Liver (tissue), 10 donors: ENCODE measurements around the gene CORO1A. TPM values are rescaled to one million over a fixed set of nuclear protein-coding genes. Genes with fewer than 3 reads are reported as not detected.
"Not testable (repeated sequence)": the region's sequence is repeated elsewhere in the genome, so short reads cannot be mapped to it uniquely, and the experiment has no call there.

Experiments
- DNase-seq: peaks from one replicate; pipeline ENCODE4 v3.0.0-alpha.2; 2017; ENCODE audit warnings: low spot score
- H3K27ac ChIP-seq, 2 donors: one replicate each; pipeline ENCODE4 v1.7.0; 2013; ENCODE audit warnings: inconsistent platforms in 2 of 2, low read length in 2 of 2, control low read depth in 1 of 2, low read depth in 1 of 2, mild to moderate bottlenecking in 1 of 2
- H3K27me3 ChIP-seq, 4 donors: one replicate each; pipeline versions ENCODE4 v1.6.1 to v1.7.0; 2013; ENCODE audit warnings: low read length in 3 of 4, inconsistent platforms in 1 of 4, mild to moderate bottlenecking in 1 of 4, moderate library complexity in 1 of 4; ENCODE audit not compliant: control insufficient read depth in 4 of 4, insufficient read depth in 4 of 4
- H3K36me3 ChIP-seq, 4 donors: one replicate each; pipeline versions ENCODE4 v1.6.1 to v1.7.0; 2013; ENCODE audit warnings: low read length in 3 of 4, mild to moderate bottlenecking in 3 of 4, low read depth in 1 of 4, moderate library complexity in 1 of 4; ENCODE audit not compliant: control insufficient read depth in 4 of 4, insufficient read depth in 3 of 4
- H3K4me1 ChIP-seq, 4 donors: one replicate each; pipeline versions ENCODE4 v1.6.1 to v1.7.0; 2013; ENCODE audit warnings: low read length in 3 of 4, mild to moderate bottlenecking in 3 of 4, moderate library complexity in 1 of 4; ENCODE audit not compliant: control insufficient read depth in 4 of 4, insufficient read depth in 4 of 4
- H3K4me3 ChIP-seq, 3 donors: one replicate each; pipeline versions ENCODE4 v1.6.1 to v1.7.0; 2013; ENCODE audit warnings: low read length in 3 of 3, control low read depth in 1 of 3, low read depth in 1 of 3, mild to moderate bottlenecking in 1 of 3
- H3K9ac ChIP-seq, 2 donors: one replicate each; pipeline ENCODE4 v1.7.0; 2013; ENCODE audit warnings: low read length in 2 of 2, mild to moderate bottlenecking in 2 of 2, moderate library complexity in 2 of 2, control low read depth in 1 of 2, low read depth in 1 of 2
- H3K9me3 ChIP-seq, 4 donors: one replicate each; pipeline versions ENCODE4 v1.6.1 to v1.7.0; 2013; ENCODE audit warnings: low read length in 3 of 4; ENCODE audit not compliant: control insufficient read depth in 4 of 4
- WGBS: extraction: QIAGEN DNeasy Blood & Tissue Kit; methylation state at CpG from one replicate; pipeline ENCODE4 v1.1.7; 2013; 5-methylcytosine and 5-hydroxymethylcytosine counted together
- polyA plus RNA-seq, 2 donors: library from polyadenylated mRNA; stranded (reverse) in 1 of 2; unstranded in 1 of 2; fragments of 200-250 nt in 1 of 2; fragments of >200 nt in 1 of 2; fragmentation: Nextera tagmentation in 1 of 2; extraction: Ambion mirVana in 1 of 2; gene quantifications; one replicate each; pipeline versions ENCODE4 v1.2.1 to v1.2.3, GENCODE V29; 2013 to 2015
- small RNA-seq: library from RNA; depleted of rRNA; stranded (forward); fragments of <200 nt; gene quantifications from one replicate; pipeline ENCODE3, GENCODE V24; 2014
- total RNA-seq, 2 donors: library from RNA; depleted of rRNA; stranded (reverse); fragments of >200 nt; gene quantifications; one replicate each; pipeline ENCODE4 v1.2.3, GENCODE V29; 2014
- donor health status: healthy.
- donor health status: healthy.
- donor health status: healthy.
- donor health status: healthy.
- donor health status: healthy.

Gene CORO1A
- total and polyA plus RNA-seq, 4 donors: 6.0 to 26.7 (median 14.7) TPM

DNA sequence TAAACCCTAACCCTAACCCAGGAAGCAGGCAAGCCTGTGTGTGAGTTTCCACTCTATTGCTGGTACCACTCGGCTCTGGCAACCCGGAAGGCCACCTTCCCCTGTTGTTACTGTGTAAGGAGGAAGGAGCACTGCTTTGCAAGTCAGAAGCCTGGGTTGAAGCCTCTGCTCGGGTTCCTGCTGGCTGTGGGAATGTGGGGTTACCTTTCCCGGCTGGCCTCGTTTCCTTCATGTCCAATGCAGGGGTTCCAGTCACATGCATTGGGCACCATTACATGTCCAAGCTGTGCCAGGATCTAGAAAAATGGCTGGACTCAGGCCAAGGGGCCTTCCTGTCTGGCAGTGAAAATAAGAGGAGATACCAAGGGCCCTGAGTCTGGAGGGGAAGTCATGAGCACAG, 33.7 kb downstream of the CORO1A start:
- H3K27ac ChIP-seq, H3K36me3 ChIP-seq, DNase-seq, H3K9me3 ChIP-seq, H3K4me3 ChIP-seq, H3K4me1 ChIP-seq, H3K27me3 ChIP-seq, H3K9ac ChIP-seq: not testable (repeated sequence)
- 88% methylated on average over 4 of the region's 5 CpGs for WGBS

Small RNAs within 50 kb of the gene (small RNA-seq; reads per million reads assigned to genes)
- not detected for gene AC106782.4

Other genes starting within 250 kb of the CORO1A start
- gene TMEM219, start 221.5 kb upstream of the CORO1A start, total RNA-seq: 10 to 100 TPM; 25.5 to 29.6 TPM
- 10 to 100 TPM; 64.1 to 75.9 TPM for gene TMEM219, start 221.5 kb upstream of the CORO1A start, polyA plus RNA-seq
- gene TAOK2, start 209.7 kb upstream of the CORO1A start, total RNA-seq: 10 to 100 TPM; 19.0 to 27.9 TPM
- gene TAOK2, start 209.7 kb upstream of the CORO1A start, polyA plus RNA-seq: 10 to 100 TPM in 1 of 2 donors, 1 to 10 TPM in 1; 2.2 to 12.9 TPM
- 10 to 100 TPM in 1 of 2 donors, 1 to 10 TPM in 1; 9.2 to 10.5 TPM for gene HIRIP3, start 188.0 kb upstream of the CORO1A start, total RNA-seq
- gene HIRIP3, start 188.0 kb upstream of the CORO1A start, polyA plus RNA-seq: 1 to 10 TPM; 5.7 to 9.0 TPM
- gene INO80E, start 187.4 kb upstream of the CORO1A start, total RNA-seq: 10 to 100 TPM; 11.7 to 24.8 TPM
- gene INO80E, start 187.4 kb upstream of the CORO1A start, polyA plus RNA-seq: 10 to 100 TPM in 1 of 2 donors, 1 to 10 TPM in 1; 8.0 to 22.8 TPM
- gene DOC2A, start 172.6 kb upstream of the CORO1A start, total RNA-seq: under 1 TPM in 1 of 2 donors, not detected in 1; 0.17 TPM
- under 1 TPM; 0.09 to 0.22 TPM for gene DOC2A, start 172.6 kb upstream of the CORO1A start, polyA plus RNA-seq
- not detected for gene C16orf92, start 160.4 kb upstream of the CORO1A start, total RNA-seq
- gene C16orf92, start 160.4 kb upstream of the CORO1A start, polyA plus RNA-seq: not detected
- under 1 TPM in 1 of 2 donors, not detected in 1; 0.65 TPM for gene TLCD3B, start 152.3 kb upstream of the CORO1A start, total RNA-seq
- under 1 TPM in 1 of 2 donors, not detected in 1; 0.05 TPM for gene TLCD3B, start 152.3 kb upstream of the CORO1A start, polyA plus RNA-seq
- gene ALDOA, start 117.8 kb upstream of the CORO1A start, total RNA-seq: 10 to 100 TPM; 96.8 to 99.3 TPM
- gene ALDOA, start 117.8 kb upstream of the CORO1A start, polyA plus RNA-seq: 100 to 1,000 TPM; 142 to 251 TPM
- 10 to 100 TPM; 49.7 to 68.7 TPM for gene PPP4C, start 107.6 kb upstream of the CORO1A start, total RNA-seq
- 10 to 100 TPM; 56.3 to 79.6 TPM for gene PPP4C, start 107.6 kb upstream of the CORO1A start, polyA plus RNA-seq
- under 1 TPM; 0.09 to 0.25 TPM for gene TBX6, start 91.7 kb upstream of the CORO1A start, total RNA-seq
- gene TBX6, start 91.7 kb upstream of the CORO1A start, polyA plus RNA-seq: under 1 TPM; 0.10 to 0.26 TPM
- gene YPEL3, start 87.4 kb upstream of the CORO1A start, total RNA-seq: 10 to 100 TPM; 10.5 to 42.7 TPM
- gene YPEL3, start 87.4 kb upstream of the CORO1A start, polyA plus RNA-seq: 10 to 100 TPM; 19.7 to 29.2 TPM
- under 1 TPM; 0.42 to 0.67 TPM for gene GDPD3, start 70.1 kb upstream of the CORO1A start, total RNA-seq
- under 1 TPM; 0.43 to 0.71 TPM for gene GDPD3, start 70.1 kb upstream of the CORO1A start, polyA plus RNA-seq
- 1 to 10 TPM; 3.7 to 8.7 TPM for gene MAPK3, start 60.4 kb upstream of the CORO1A start, total RNA-seq
- 10 to 100 TPM in 1 of 2 donors, 1 to 10 TPM in 1; 7.5 to 18.6 TPM for gene MAPK3, start 60.4 kb upstream of the CORO1A start, polyA plus RNA-seq
- 10 to 100 TPM; 21.2 to 79.8 TPM for gene BOLA2B, start 10.1 kb downstream of the CORO1A start, total RNA-seq
- gene BOLA2B, start 10.1 kb downstream of the CORO1A start, polyA plus RNA-seq: 10 to 100 TPM; 47.6 to 66.0 TPM
- gene SLX1A, start 10.3 kb downstream of the CORO1A start, total RNA-seq: 10 to 100 TPM; 37.1 to 37.9 TPM
- gene SLX1A, start 10.3 kb downstream of the CORO1A start, polyA plus RNA-seq: 10 to 100 TPM; 46.1 to 55.2 TPM
- 1 to 10 TPM; 2.8 to 9.4 TPM for gene SULT1A3, start 15.7 kb downstream of the CORO1A start, total RNA-seq
- gene SULT1A3, start 15.7 kb downstream of the CORO1A start, polyA plus RNA-seq: 10 to 100 TPM; 12.6 to 13.8 TPM
- gene NPIPB13, start 64.9 kb downstream of the CORO1A start, total RNA-seq: 1 to 10 TPM; 1.3 to 1.5 TPM
- 1 to 10 TPM in 1 of 2 donors, under 1 TPM in 1; 0.70 to 1.4 TPM for gene NPIPB13, start 64.9 kb downstream of the CORO1A start, polyA plus RNA-seq
- 10 to 100 TPM; 10.0 TPM for gene CD2BP2, start 171.7 kb downstream of the CORO1A start, total RNA-seq
- gene CD2BP2, start 171.7 kb downstream of the CORO1A start, polyA plus RNA-seq: 10 to 100 TPM; 13.4 to 15.4 TPM
- gene TBC1D10B, start 186.9 kb downstream of the CORO1A start, total RNA-seq: 10 to 100 TPM; 16.1 to 16.5 TPM
- 1 to 10 TPM; 3.6 to 9.2 TPM for gene TBC1D10B, start 186.9 kb downstream of the CORO1A start, polyA plus RNA-seq
- under 1 TPM in 1 of 2 donors, not detected in 1; 0.70 TPM for gene MYL11, start 191.2 kb downstream of the CORO1A start, total RNA-seq
- not detected for gene MYL11, start 191.2 kb downstream of the CORO1A start, polyA plus RNA-seq
- 1 to 10 TPM in 1 of 2 donors, under 1 TPM in 1; 0.42 to 1.0 TPM for gene SEPTIN1, start 199.0 kb downstream of the CORO1A start, total RNA-seq
- 1 to 10 TPM; 1.4 to 2.8 TPM for gene SEPTIN1, start 199.0 kb downstream of the CORO1A start, polyA plus RNA-seq
- 1 to 10 TPM; 3.2 to 4.7 TPM for gene ZNF48, start 211.8 kb downstream of the CORO1A start, total RNA-seq
- 1 to 10 TPM; 2.3 to 3.0 TPM for gene ZNF48, start 211.8 kb downstream of the CORO1A start, polyA plus RNA-seq
- gene ZNF771, start 224.0 kb downstream of the CORO1A start, total RNA-seq: 1 to 10 TPM; 2.6 to 8.0 TPM
- 1 to 10 TPM; 5.2 to 5.3 TPM for gene ZNF771, start 224.0 kb downstream of the CORO1A start, polyA plus RNA-seq
- gene DCTPP1, start 246.4 kb downstream of the CORO1A start, total RNA-seq: 10 to 100 TPM in 1 of 2 donors, 1 to 10 TPM in 1; 6.0 to 12.0 TPM
- 10 to 100 TPM; 18.1 to 18.8 TPM for gene DCTPP1, start 246.4 kb downstream of the CORO1A start, polyA plus RNA-seq